Gastroesophageal sphincter (tissue), 3 donors: ENCODE results near the gene OR2K2.
"Not testable (repeated sequence)": the region's sequence is repeated elsewhere in the genome, so short reads cannot be mapped to it uniquely, and the experiment has no call there.

ENCODE experiments used
- POLR2A ChIP-seq, 2 donors: fragments of 450-650 bp; IDR thresholded peaks; one replicate each; pipeline ENCODE4 v1.6.1; 2017; ENCODE audit warnings: antibody characterized with exemption in 2 of 2, mild to moderate bottlenecking in 2 of 2, moderate library complexity in 1 of 2
- TF ChIP-seq, protein P1 (sequence below), 4 experiments: fragments of 200-600 bp in 2 of 4; fragments of 450-650 bp in 2 of 4; sonication (generic) in 1 of 4; IDR thresholded peaks; one replicate each; pipeline ENCODE4 v1.5.1; 2017 to 2019; ENCODE audit warnings: antibody characterized with exemption in 4 of 4, mild to moderate bottlenecking in 2 of 4, moderate library complexity in 2 of 4

DNA sequence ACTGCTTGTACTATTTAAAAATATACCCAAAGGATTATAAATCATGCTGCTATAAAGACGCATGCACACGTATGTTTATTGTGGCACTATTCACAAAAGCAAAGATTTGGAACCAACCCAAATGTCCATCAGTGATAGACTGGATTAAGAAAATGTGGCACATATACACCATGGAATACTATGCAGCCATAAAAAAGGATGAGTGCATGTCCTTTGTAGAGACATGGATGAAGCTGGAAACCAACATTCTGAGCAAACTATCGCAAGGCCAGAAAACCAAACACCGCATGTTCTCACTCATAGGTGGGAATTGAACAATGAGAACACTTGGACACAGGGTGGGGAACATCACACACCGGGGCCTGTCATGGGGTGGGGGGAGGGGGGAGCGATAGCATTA, 26.0 kb downstream of the OR2K2 start:
- not testable (repeated sequence) for TF ChIP-seq POLR2A (IDR thresholded peaks at IDR 0.05)
- TF ChIP-seq, protein P1, sequence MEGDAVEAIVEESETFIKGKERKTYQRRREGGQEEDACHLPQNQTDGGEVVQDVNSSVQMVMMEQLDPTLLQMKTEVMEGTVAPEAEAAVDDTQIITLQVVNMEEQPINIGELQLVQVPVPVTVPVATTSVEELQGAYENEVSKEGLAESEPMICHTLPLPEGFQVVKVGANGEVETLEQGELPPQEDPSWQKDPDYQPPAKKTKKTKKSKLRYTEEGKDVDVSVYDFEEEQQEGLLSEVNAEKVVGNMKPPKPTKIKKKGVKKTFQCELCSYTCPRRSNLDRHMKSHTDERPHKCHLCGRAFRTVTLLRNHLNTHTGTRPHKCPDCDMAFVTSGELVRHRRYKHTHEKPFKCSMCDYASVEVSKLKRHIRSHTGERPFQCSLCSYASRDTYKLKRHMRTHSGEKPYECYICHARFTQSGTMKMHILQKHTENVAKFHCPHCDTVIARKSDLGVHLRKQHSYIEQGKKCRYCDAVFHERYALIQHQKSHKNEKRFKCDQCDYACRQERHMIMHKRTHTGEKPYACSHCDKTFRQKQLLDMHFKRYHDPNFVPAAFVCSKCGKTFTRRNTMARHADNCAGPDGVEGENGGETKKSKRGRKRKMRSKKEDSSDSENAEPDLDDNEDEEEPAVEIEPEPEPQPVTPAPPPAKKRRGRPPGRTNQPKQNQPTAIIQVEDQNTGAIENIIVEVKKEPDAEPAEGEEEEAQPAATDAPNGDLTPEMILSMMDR (IDR thresholded peaks at IDR 0.05) = not testable (repeated sequence)
